Kasumi-1 (cell line): ENCODE measurements around the gene BORA.
"Not testable (repeated sequence)": the region's sequence is repeated elsewhere in the genome, so short reads cannot be mapped to it uniquely, and the experiment has no call there.

Experiments used
- DNase-seq, 2 experiments: peaks; one replicate each; lab custom pipeline; 2025; lab: John Stamatoyannopoulos, UW

Gene BORA

GRCh38 chr13:72727417-72728289 is at the start of gene BORA, which contains the start of gene MZT1:
Gene BORA (plus strand): TSS chr13:72727923. CDS start chr13:72728941, 1,018 bp downstream.
Gene MZT1 (minus strand): TSS chr13:72727629. CDS start chr13:72727602, 27 bp downstream.
- DNase-seq: peak; percentile 94 to 95

DNA sequence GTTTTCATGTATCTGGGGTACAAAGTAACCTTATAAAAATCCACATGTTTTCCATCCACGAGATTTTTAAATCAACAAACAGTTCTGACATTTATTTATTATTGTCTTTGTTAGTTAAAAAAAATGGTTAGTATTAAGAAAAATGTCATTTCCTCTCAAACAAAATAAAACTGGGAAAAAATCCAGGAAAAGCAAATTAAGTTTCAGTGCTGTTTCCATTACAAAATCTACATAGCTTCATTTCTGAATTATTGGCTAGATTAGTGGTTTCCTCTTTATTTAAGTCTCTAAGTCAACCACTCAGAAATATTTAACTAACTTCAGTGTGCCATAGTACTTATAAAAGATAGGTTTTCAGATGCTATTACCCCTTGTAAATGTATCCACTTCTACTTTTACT is 49.4 kb upstream of the BORA start:
- DNase-seq: no peak

DNA sequence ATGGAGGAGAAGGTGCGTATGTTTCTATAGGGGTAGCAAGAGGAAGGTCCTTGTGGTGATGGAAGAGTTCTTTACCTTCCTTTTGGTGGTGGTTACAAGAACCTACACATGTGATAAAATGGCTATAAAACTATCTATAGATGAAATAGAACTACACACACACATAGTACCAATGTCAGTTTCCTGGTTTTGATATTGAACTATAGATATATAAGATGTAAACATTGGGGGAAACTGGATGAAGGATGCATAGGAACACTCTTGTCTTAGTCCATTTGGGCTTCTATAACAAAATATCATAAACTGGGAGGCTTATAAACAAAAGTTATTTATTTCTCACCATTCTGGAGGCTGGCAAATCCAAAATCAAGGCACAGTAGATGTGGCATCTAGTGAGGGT is 47.4 kb upstream of the BORA start:
- no peak for DNase-seq

DNA sequence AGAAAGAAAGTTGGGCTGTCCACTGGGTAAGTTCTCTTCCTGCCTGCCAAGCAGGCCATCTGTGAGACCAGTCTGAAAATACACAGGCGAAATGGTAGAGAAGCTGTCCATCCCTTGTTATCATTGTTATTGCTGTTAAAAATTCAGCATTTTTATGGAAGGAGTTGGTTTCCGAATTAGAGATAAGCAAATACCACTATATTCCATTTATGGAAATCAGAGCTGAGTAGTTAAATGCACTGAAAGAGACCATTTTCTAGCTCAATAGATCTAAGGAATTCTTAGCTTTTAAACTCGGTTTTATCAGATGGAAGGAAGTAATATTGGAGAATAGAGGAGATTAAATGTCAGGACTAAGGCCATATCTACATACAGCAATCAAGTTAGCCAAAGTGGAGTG is 41.0 kb upstream of the BORA start:
- no peak for DNase-seq

- no peak for DNase-seq
These were observed 38.5 kb upstream of the BORA start for GRCh38 chr13:72689181-72689696.

DNA sequence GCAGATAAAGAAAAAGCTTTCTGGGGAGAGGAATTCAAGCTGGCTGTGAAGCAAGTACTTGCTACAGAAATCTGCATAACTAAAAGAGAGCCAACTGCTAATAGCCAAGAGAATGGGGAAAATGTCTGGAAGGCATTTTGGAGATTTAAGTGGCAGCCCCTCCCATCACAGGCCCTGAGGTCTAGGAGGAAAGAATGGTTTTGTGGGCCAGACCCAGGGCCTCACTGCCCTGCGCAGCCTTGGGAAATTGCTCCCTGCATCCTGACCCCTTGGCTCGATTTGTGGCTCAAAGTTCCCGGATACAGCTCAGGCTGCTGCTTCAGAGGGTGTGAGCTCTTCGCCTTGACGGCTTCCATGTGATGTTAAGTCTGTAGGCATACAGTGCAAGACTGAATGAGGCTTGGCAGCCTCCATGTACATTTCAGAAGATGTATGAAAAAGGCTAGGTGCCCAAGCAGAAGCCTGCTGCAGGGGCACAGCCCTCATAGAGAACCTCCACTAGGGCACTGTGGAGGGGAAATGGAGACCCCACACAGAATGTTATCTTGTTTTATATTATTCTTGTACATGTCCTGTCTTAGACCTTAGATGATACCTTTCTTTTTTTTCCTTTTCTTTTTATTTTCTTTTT is 34.7 kb upstream of the BORA start:
- no peak for DNase-seq

DNA sequence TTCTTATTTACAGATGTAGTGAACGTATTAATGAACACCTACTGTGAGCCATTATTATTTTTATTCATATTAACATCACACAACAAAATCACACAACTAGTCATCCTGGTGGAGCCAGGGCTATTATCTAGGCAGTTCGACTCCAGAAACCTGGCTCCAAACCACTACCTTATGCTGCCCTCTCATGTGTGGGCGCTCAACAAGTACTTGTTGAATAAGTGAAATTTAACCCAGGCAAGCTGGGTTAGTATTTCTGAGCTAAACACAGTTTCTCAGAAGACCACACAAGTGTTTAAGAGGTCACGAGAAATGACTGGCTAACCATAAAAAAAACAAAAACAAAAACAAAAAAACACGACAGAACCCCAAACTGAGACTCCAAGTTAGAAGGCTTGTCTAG is 33.9 kb upstream of the BORA start:
- DNase-seq: no peak

DNA sequence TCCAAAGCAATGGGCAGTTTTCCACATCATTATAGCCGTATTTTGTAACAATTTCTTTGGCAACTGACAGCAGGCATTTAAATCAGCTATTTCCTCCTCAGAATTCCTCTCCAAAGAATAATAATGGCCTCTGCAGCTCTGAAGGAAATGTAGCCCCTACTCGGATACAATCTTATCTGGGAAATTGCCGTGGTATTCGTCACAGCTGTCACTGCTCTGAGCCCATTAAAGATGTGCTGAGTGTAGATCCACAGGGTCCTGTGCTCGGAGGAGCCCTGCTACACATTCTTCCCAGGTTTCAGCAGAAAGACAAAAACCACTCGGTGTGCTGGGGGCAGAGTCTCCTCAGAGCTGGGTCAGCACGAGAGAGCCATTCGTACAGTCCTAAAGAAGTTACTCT is 33.4 kb upstream of the BORA start:
- DNase-seq: no peak

GRCh38 chr13:72696579-72696978 is 31.1 kb upstream of the BORA start:
- peak; percentile 7 to 28 for DNase-seq

- DNase-seq: no peak
These were observed 29.6 kb upstream of the BORA start for GRCh38 chr13:72698164-72698563.

DNA sequence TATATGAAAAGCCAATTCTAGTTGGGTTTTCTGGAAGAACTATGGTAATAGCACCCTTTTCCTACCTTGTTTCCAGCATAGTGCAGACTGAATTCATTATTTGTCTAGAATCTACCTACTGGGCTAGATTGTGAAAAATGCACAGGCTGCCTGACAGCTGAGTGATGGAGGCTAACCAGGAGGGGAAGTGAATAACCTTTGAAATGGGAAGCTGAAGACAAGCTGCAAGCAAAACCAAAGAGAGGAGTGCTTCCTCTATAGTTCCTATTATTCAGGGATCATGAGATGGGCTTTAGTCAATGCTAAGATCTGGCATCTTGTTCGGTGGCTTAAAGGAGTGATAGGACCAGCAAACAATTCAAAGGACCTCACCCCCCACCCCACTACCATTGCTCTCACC is 27.2 kb upstream of the BORA start:
- peak; percentile 70 to 73 for DNase-seq

DNA sequence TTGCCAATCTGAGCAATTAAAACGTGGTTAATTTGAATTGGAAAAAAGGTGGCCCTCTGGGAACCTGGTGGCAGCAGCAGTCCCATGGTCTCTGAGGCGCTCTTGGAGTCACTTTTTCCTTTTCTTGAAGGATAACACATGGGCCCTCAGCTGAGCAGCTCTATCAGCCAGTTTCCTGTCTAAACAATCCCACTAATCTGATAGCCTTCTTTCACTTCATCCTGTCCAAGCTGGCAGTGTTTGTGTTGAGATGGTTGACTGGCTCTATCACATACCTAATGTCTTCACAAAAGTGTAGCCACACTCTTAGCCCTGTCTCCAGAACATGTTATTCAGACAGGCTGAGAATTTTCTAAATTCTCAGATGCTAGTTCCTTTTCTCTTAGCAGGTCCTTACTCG is 10.9 kb upstream of the BORA start:
- no peak for DNase-seq

- not testable (repeated sequence) for DNase-seq
These were observed 1.5 kb upstream of the BORA start for GRCh38 chr13:72726185-72726584.

- DNase-seq: peak; percentile 25 to 27
These were observed 852 bp upstream of the BORA start for GRCh38 chr13:72726726-72727416.

DNA sequence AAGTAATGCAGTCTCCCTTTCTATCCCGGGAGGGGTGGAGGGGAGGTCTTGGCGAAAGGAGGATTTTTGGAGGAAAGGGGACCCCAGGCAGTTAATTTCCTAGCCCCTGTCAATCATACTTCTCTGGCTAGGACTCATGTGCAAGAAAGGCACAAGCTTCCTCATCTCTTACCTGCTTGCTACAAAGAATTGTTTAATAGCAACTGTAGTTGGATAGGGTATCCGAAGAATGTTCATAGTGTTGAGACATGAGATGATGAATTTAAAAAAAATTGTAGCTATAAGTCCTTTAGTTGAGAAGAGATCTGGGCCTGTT is 525 bp downstream of the BORA start:
- DNase-seq: peak; percentile 18 to 19

- no peak for DNase-seq
These were observed 9.3 kb downstream of the BORA start for GRCh38 chr13:72737033-72737432.

DNA sequence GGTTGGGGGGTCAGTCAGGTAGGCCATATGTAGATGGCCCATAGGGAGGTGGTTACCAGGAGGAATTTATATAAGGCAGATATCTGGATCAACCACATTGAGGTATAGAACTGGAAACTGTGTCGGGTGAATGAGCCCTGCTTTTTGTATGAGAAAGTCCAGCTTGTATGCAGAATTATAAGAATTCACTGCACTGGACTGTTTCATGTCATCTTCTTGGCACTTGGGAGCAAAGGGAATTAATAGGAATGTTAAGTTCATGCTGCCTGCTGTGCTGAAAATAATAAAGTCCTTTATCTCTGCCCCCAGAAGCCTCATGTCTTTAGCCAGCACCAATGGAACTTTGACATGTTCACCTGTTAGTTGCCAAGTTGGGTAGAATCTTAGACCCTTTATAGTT is 12.3 kb downstream of the BORA start:
- DNase-seq: no peak

DNA sequence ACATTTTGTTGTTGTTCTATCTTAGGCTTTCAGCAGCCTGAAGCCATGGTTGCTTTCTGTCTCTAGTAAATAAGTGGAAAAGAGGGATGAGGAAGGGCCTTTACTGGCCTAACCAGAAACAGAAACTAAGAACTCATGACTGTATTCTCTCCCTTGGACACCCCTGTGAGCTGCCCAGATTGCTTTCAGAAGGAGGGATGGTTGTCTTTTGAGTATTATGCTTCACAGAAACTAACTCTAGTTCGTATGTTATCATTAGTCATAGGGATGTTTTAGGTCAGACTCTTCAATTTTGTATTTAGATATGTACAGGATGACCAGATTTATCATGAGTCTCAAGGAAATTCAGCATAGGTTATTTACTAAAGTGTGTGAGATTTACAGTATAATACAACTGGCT is 17.5 kb downstream of the BORA start:
- DNase-seq: no peak

- DNase-seq: no peak
These were observed 23.5 kb downstream of the BORA start for GRCh38 chr13:72751220-72751619.

DNA sequence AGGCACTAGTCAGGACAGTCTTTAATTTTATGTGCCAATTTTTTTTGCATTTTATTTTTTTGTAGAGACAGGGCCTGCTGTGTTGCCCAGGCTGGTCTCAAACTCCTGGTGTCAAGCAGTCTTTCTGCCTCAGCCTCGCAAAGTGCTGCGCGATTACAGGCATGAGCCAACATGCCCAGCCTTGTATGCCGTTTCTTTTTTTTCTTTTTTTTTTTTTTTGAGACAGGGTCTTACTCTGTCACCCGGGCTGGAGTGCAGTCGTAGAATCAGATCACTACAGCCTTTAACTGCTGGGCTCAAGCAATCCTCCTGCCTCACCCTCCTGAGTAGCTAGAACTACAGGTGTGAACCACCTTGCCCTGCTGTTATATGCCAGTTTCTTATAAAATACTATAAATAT is 26.4 kb downstream of the BORA start:
- DNase-seq: no peak

DNA sequence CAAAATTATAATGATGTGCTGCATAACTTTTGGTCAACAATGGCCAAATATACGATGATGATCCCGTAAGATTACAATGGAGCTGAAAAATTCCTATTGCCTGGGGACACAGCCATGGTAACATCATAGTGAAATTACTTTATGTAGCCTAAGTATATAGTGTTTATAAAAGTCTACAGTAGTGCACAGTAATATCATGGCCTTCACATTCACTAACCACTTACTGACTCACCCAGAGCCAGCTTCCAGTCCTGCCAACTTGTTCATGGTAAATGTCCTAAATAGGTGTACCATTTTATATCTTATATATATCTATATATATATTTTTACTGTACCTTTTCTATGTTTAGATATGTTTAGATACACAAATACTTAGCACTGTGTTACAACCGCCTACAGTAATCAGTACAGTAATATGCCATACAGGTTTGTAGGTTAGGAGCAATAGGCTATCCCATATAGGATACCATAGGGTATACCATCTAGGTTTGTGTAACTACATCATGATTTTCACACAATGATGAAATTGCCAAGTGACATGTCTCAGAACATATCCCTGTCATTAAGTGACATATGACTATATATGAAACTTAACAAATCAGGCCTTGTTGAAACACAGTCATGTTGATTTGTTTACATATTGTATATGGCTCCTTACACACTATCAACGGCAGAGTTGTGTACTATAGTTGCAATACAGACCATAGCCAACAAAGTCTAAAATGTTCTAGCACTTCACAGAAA is 30.2 kb downstream of the BORA start:
- no peak for DNase-seq

GRCh38 chr13:72760189-72760588 is 32.5 kb downstream of the BORA start:
- no peak for DNase-seq
